GM21528 (cell line): ENCODE data around the gene OR4F15.
"Not testable (repeated sequence)": the region's sequence is repeated elsewhere in the genome, so short reads cannot be mapped to it uniquely, and the experiment has no call there.

ENCODE experiments used
- ATAC-seq: cut with Tn5 transposase; IDR thresholded peaks from one replicate; pipeline ENCODE4 v1.9.1; 2021; ENCODE audit warnings: mild to moderate bottlenecking, moderate library complexity; ENCODE audit not compliant: unreplicated experiment, low FRiP score

The OR4F15 gene, protein sequence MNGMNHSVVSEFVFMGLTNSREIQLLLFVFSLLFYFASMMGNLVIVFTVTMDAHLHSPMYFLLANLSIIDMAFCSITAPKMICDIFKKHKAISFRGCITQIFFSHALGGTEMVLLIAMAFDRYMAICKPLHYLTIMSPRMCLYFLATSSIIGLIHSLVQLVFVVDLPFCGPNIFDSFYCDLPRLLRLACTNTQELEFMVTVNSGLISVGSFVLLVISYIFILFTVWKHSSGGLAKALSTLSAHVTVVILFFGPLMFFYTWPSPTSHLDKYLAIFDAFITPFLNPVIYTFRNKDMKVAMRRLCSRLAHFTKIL

DNA sequence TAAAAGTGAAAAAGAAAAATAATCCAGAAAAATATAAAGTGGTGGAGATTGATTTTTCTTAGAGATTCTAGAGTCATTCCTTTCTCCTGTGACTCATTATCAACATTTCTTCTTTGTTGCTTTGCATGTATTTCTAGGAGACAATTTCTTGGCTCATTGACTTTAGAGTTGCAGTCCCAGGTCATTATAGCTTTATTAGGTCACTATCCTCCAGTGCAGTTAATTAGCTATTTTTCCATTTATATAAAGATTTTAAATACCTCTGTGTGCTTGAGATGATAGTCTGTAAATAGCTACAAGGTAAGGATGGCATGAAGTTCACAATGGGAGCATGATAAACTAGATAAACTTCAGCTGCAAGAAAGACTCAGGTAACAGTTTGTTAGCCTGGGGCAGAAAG lies at the start of gene OR4F15:
Gene OR4F15 (plus strand): TSS at position 301 of the 400 bp plus-strand sequence. CDS start 5,985 bp downstream, outside the sequence.
- ATAC-seq, result no peak

DNA sequence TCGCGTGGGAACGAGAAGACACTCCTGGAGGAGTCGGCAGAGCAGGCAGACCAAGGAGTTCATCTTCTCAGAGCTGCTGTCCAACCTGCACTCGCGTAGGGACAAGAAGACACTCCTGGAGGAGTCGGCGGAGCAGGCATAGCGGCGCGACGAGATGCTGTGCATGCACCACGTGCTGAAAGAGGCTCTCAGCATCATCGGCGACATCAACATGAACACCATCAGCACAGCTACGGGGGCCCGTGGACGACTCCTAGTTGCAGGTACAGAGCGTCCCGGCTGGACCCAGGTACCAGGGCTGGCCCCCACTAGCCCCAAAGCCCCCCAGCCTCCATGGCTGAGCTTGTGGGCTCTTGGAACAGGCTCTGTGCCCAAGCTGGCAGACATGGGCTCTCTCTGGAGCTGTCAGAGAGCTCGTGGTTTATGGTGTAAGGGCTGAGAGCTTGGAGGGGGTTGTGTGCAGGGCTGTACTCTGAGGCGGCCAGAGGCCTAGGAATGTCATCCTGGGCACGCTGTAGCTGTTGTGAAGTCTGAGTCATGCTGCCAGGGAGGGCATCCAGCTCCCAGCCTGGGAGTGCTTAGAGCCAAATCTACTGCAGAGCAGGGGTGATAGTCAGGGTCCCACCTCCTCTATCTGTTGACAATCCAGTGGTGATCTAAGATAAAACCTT lies 47.2 kb upstream of the OR4F15 start:
- ATAC-seq, result not testable (repeated sequence)

DNA sequence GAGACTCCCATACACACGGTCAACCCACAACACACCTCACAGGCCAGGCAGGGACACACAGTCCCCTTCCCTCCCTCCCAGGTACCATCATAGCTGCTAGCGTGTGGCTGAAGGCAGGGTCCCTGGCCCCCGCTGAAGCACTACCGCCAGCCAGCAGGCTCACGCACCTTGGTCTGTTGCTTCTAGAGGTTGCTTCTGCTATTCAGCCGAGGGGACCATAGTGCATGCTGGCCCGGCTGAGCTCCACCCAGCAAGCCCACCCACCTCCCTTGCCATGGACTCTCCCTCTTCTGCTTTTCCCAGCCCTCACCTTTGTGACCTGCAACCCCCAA lies 46.7 kb upstream of the OR4F15 start:
- not testable (repeated sequence) for ATAC-seq

DNA sequence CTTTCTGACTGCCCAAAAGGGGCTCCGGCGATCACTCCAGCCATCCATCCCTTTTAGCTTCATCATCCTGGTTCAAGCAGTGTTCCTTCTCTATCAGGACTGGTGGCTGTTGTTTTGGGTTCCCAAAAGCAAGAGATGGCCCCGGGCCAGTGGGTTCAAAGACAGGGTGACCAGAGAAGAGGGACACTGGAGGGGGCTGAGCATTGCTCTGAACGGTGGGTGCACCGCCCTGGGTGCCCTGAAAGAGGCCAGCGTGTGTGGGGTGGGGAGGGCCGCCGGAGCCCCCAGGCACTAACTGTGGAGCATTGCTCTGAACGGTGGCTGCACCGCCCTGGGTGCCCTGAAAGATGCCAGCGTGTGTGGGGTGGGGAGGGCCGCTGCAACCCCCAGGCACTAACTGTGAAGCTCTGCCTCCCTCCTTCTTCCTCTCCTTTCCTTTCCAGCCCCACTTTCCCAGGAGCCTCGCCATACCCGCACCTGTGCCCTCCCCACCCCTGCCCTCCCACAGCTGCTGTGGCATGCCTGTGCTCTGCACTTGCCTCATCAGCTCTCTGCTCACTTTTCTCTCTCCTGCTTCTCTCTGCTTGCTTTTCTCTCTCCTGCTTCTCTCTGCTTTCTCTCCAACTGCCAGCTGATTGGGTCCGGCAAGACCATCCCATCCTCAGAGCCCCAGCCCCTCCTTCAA lies 46.1 kb upstream of the OR4F15 start:
- no peak for ATAC-seq

DNA sequence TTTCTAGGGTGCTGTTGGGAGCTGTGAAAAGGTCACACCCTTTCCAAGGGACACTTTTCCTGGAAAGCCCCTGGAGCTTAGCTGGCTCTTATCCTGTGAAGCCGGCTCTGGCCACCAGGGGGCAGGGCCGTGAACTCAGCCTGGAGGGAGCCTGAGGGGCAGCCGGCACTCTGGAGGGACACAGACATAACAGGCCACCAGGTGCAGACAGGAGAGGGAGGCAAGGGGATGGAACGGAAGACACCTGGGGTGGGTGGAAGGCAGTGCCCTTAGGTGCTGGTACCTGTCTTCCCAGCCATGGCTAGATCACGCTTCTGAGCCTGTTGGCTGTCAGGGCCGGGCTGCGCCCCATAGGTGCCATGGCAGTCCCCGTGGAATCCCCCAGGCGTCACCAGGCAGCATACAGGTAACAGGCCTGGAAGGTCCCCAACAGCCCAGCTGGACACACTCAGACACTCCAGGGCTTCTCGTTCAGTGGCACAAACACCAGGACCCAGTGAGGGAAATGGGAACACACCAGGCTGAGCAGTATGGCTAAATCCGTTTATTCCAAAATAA lies 44.8 kb upstream of the OR4F15 start:
- not testable (repeated sequence) for ATAC-seq

DNA sequence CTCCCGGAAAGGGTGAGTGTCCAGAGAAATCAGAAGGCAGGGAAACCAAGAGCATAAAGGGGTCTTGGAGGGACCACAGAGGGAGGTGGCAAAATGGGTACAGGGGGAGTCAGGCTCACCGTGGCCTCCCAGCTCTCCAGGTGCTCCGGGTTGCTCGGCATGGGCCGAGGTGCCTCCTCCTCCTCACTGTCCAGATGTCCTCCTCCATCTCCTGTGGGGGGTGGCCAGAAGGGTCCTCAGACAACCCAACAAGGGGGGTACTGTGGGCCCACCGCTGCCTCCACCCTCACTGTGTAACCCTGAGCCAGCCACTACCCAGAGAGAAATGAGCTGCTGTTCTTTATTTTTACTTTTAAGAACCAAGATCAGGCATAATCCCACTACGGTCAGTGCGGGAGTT lies 39.1 kb upstream of the OR4F15 start:
- no peak for ATAC-seq

DNA sequence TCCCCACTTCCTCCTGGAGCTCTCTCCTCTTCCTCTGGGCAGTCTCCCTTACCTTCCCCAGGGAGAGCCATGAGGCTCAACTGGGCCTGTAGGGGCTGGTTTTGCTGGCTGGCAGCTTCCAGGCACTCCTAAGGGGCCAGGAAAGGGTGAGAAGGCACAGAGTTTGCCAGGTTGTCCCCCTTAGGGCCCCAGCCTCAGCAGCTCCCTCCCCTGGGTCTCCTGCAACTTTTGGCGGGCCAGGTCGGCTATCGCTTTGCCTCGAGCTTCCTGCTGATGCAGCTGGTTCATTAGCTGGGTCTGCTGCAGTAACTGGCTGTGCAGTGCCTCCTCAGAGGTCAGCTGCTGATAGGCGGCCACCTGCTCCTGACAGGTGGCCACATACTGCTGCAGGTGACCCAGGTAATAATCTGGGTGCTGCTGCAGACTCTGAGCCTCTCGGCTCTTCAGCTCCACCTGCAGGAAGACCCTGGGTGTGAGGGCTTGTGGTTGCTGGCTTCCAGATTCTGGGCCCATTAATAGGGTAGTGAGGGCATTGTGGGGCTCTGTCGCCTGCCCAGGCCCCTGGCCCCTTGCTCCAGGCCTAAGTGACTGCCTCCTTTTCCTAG lies 38.4 kb upstream of the OR4F15 start:
- no peak for ATAC-seq

DNA sequence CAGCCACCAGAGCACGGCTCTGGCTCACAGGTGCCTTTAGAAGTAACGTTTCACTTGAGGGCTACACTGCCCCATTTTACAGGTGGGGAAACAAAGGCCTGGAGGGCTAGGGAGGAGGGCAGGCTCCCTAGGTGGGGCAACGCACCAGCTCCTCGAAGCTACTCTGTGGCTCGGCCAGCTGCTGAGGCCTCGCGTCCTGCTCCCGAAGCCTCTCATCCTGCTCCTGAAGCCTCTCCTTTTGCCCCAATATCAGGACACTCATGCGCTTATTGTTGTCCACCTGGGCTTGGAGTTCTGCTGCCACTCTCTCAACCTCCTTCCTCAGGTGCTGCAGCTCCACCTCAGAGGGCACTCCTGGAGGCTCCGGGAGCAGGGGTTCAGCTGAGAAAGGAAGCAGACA lies 36.9 kb upstream of the OR4F15 start:
- no peak for ATAC-seq

DNA sequence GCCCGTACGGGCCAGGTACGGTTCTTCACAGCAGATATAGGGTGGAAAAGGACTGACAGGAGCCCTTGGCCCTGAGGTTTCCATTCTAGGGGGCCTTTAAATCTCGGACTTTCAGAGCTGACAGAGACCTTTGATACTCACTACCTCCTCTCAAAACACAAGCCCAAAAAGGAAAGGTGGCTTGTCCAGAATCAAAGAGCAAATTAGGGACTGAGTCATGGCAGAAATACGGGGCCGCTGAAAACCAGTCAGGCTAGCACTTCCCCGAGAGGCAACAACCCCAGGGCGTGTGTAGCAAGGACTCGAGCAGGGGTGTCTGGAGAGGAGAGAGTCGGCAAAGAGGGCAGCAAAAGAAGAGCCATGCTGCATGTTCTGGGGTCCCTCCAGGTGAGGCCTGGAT lies 33.4 kb upstream of the OR4F15 start:
- ATAC-seq, result not testable (repeated sequence)

DNA sequence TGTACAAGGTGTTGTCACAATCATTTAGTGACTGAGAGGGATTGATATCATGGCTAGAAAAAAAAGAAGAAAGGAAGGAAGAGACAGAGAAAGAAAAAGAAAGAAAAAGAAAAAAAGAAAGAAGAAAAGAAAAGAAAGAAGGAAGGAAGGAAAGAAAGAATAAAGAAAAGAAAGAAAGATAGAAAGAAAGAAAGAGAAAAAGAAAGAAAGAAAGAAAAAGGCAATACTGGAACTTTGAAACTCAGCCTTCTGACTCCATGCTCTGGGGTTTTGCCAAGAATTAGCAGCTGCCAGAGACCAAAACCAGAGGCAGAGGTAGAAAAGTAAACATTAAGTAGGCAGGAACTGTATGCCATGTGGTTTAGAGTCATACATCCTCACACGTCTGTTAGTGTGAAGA lies 31.8 kb upstream of the OR4F15 start:
- not testable (repeated sequence) for ATAC-seq

DNA sequence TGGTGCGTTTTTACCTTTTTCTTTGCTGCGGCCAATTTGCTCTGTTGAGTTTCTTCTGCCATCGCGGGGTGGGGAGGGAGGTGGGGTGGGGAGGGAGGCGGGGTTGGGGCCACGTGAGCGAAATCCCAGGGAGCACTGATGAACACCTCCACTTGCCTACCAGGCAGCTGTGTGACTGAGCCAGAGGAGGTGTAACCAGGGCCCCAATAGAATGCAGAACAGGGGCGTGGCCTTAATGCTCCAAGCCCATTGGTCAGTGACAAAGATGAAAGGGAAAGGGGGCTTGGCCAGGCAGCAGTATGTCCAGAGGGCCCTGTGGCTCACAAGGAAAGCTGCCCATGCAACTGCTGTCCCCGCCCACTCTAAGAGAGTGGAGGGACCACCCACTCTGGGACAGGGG lies 30.1 kb upstream of the OR4F15 start:
- no peak for ATAC-seq

DNA sequence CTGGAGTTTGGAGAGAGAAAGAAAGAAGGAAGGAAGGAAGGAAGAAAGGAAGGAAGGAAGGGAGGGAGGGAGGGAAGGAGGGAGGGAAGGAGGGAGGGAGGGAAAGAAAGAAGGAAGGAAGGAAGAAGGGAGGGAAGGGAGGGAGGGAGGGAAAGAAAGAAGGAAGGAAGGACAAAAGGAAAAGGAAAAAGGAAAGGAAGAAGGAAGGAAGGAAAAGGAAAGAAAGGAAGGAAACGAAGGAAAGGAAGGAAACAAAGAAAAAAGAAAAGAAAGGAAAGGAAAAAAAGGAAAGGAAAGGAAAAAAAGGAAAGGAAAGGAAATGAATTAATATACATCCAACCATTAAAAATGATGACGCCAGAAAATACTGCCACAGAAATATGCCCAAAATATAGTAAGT lies 27.4 kb upstream of the OR4F15 start:
- no peak for ATAC-seq

DNA sequence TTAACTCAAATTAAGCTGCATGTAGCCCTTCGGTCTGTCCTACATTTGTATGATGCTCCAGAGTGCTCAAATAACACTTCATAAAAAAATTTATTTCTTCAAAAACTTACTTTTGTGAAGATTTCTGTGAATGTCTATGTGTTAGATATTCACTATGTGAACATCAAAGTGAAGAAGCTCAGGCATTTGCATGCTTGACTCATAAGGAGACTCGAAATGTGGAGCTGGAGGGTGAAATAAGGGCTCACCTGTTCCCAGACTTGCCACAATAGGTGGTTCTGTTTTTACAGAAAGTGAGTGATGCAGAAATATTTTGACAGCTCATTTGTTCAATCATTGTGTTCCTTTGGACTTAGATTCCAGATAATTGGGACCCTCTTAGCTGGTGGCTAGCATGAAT lies 25.6 kb upstream of the OR4F15 start:
- ATAC-seq, result not testable (repeated sequence)

DNA sequence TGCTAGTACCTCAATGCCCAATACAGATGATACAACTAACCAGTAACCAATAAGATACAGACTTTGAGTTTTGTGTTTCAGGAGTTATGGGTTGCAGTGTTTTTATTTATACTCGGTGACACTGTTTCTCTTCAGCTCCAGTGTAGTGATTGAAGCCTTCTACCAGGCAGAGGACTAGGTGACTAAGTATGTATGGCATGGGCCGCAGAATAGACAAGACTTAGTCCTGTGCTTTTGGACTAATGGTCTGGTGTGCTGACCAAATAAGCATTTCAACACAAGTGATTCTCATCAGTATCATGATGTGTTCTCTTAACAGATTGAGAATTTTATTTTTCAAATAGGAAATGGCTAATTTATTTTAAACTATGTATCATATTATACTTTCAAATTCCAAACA lies 24.0 kb upstream of the OR4F15 start:
- not testable (repeated sequence) for ATAC-seq

DNA sequence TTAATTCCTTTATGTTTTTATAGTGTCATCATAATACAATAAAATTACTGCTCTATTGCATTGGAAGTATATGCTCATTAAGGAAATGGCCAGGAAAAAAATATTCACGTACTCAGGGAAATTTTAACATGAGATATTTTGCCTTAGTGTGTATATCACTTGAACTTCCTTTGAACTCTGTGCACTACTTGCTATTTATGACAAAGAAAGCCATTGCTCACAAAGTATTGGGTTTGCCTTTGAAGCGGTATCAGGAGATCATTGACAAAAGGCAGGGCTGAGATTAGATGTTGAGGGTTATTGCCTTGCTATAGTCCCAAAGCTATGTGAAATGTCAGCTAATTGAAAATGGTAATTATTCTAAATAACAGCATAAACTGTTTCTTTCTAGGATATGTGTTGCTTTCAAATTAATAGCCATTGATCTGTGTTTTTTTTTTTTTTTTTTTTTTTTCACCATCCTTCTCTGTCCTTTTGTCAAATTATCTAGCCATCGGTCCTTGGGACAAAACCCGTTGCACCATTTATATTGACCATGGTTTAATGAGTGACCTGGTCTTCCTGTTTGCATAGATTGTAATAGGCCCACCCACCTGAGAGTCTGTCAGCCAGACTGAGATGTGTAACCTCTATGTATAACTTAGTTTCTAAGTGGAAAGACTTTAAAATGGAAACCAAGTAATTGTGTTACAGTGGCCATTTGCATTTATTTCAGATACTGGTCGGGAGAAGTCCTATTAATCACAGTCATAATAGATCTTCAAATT lies 23.3 kb upstream of the OR4F15 start:
- ATAC-seq, result not testable (repeated sequence)

DNA sequence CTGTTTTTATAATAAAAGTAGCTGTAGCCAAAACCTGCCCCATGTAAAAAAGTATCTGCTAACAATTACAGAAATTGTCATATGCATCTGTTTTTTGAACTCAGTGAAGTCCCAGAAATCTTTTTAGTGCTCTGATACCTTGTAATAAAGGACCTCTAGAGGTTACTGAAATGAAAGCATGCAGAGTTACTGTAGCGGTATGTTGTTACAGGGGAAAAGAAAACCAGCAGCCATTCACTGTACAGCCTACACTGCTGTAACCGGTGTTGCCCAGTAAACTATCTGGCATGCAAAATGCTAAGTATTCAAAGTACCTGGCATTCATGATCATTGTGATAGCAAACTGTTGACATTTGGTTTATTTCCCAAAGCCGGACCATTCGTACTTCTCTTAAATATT lies 21.3 kb upstream of the OR4F15 start:
- ATAC-seq, result not testable (repeated sequence)

DNA sequence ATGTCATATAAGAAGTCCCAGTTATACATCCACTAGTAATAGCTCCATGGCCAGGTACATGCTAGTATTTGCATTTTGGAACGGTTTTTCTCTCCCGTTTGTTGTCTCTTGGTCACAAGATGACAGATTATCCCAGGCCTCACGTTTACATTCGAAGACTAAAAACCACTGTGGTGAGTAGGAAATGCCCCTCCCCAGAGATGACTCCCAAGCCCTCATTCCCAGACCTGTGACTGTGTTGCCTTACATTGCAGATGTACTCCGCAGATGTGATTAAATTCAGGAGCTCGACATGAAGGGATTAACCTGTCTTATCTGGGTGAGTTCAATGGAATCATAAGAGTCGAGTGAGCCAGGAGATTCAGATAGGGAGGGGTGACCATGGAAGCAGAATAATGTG lies 18.0 kb upstream of the OR4F15 start:
- ATAC-seq, result not testable (repeated sequence)

DNA sequence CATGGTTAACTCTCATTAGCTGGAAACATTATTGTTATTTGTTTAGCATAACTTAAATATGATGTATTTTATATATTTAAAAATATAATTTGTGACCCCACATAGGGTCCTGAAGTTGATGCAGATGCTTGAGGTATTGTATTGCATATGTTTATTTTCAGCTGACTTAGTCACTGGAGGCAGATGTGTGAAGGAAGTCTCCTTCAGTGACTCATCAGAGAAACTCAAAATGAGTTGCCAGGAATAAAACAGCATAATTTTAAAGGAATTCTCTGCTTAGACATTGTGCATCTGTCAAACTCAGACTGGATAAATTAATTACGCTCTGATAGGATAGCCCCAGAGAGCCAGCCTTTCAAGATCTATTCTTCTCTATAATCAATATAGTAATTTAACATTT lies 16.5 kb upstream of the OR4F15 start:
- no peak for ATAC-seq

DNA sequence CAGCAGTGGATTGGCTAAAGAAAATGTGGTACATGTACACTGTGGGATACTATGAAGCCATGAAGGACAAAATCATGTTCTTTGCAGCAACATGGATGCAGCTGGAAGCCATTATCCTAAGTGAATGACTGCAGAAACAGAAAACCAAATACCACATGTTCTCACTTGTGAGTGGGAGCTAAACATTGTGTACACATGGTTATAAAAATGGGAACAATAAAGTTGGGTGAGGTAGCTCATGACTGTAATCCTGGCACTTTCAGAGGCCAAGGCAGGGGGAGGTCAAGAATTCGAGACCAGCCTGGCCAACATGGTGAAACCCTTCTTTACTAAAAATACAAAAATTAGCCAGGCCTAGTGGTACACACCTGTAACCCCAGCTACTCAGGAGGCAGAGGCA lies 12.3 kb upstream of the OR4F15 start:
- no peak for ATAC-seq

DNA sequence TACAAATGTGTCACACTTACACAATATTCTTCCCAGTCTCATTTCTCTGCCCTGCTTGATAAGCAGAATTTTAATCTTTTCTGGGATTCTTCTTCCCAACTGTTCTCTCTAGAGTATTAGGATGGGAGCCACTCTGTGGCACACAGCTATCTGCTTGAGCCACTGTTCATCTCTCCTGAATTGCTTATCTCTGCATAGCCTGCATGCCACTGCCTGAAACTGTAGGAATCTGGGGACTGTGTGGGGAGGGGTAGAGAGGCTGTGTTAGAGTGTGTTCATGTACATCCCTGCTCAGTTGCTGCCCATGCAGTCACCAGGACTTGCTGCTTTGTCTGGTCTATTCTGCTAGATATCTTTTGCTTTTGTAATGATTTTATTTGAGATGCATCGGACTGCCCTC lies 11.0 kb upstream of the OR4F15 start:
- ATAC-seq, result no peak
